Keratinocyte (primary cell): ENCODE measurements around the gene NLGN1.

Source experiments
- CTCF ChIP-seq, 3 experiments: IDR thresholded peaks in 1 of 3; conservative IDR thresholded peaks in 1 of 3; optimal IDR thresholded peaks in 1 of 3; 2 replicates in 2 of 3; 3 replicates in 1 of 3; pipeline versions ENCODE3 to v1.5.1; 2011; ENCODE audit warnings: low read length in 3 of 3, mild to moderate bottlenecking in 3 of 3, moderate library complexity in 2 of 3, control low read depth in 1 of 3, inconsistent platforms in 1 of 3; ENCODE audit not compliant: insufficient read depth in 2 of 3; ENCODE audit errors: extremely low read depth in 1 of 3
- EZH2 ChIP-seq: IDR thresholded peaks from one replicate; pipeline ENCODE4 v1.6.1; 2012; ENCODE audit warnings: inconsistent platforms, mild to moderate bottlenecking, low read length, moderate library complexity

- TF ChIP-seq CTCF (optimal IDR thresholded peaks at IDR 0.05 in 1 of 3, IDR thresholded peaks at IDR 0.05 in 1 of 3, conservative IDR thresholded peaks at IDR 0.05 in 1 of 3; ENCODE audit: extremely low read depth in 1 of 3, insufficient read depth in 2 of 3, low read length in 3 of 3) (no peak), EZH2 (no peak)
Measured at GRCh38 chr3:174287705-174288104, 890.2 kb downstream of the NLGN1 start.
